Mucosa of gallbladder (tissue), 1 donor: Measurements from ENCODE around the gene CAMTA2. TPM values are rescaled to one million over a fixed set of nuclear protein-coding genes. Genes with fewer than 3 reads are reported as not detected.

Source experiments
- DNase-seq: peaks from one replicate; pipeline ENCODE4 v3.0.0-alpha.2; 2020; ENCODE audit warnings: low spot score
- total RNA-seq: library from RNA; stranded (reverse); gene quantifications from one replicate; pipeline ENCODE4 v1.2.1, GENCODE V29; 2021
- donor health status: DM: no; HTN: no; CAD: no.

CAMTA2 gene
- total RNA-seq, 1 donor from 2014 or later, result 68.0 TPM

DNA sequence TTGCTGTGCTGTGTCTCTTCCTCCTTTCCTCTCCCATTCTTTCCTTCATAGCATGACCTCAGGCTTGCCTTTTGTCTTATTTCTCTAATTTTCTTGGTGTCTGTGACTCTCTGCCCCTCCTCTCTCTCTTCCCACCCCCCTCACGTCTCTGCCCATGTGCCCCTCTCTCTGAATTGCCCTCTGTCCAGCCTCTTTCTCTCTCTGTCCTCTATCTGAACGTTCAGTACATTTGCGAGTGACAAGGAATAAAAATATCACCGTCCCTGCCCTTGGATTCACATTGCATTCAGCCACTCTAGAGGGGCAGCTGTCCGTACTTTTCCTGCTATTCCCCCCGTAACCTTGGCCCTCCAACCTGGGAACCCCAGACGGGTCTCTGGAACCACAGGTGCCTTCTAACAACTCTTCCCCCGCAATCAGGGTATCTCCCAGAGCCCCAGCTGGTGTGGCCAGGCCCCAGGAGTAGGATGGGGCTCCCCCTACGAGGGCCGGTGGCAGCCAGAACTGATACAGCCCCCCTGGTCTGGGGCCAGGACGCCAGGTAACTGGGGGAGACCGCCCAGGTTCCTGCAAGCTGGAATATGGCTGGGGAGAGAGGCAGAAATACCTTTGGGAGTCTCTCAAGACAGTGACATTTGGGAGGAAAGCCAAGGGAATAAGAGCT, 12.1 kb upstream of the CAMTA2 start:
- DNase-seq, result no peak

DNA sequence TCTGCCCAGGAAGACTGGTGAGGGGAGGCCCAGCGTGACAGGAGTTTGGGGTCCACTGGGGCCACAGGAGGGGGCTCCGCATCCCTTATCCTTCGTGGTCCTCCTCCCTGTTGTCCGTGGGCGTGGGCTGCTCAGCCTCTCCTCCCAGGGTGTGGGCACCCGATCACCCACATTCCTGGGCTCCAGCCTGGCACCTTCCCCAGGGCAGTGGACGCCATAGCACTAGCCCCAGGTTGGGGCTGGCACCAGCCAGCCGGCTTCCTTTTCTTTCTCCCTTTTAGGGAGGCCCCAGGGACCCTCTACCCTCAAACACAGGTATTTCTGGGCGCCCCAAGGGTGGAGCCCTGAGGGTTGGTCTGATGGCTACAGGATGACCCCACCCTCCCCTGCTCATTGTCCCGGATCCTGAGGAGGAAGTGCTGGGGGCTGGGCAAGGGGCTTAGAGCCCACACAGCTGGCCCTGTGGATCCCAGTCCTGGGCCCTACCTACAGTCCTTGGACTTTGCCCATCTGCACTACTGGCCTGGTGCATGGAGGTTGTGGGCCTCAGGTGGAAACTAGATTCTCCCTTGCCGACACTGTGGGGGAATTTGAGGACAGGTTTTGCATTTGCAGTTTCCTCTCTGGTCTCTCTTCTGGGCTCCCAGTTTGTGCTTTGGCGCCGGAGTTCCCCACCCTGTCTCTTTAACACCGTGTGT, 11.4 kb upstream of the CAMTA2 start:
- peak; percentile 44 for DNase-seq

DNA sequence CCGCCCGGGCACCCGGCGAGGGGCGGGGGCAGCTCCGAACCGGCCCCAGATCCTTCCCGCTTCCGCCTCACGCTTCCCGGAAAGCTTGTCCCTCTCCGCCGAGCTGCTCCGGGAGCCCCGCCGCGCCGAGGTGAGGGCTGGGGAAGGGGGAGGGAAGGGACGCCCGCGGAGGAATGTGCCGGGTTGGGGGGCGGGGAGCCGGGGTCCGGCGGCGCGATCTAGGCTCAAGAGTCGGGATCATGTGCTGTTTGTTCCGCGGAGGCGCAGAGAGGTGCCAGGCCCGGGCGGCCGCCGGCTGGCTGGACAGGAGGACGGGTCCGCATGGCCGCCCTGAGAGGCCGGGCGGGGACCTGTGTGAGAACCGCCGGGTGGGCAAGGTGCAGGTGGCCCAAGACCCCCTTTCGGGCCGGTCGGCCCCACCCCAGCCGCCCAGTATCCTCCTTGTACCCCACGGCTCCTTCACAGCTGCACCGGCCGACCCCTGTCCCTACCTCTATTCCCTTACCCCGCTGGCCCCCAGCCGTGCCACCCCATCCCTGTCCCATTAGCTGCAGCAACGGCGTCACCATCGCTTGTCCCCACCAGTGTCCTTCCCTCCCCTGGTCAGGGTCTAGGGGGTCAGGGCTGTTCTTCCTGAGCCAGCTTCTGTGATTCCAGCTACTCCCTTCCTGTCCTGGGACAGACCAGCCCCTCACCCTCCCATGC, 10.7 kb upstream of the CAMTA2 start:
- DNase-seq, result peak; percentile 33

DNA sequence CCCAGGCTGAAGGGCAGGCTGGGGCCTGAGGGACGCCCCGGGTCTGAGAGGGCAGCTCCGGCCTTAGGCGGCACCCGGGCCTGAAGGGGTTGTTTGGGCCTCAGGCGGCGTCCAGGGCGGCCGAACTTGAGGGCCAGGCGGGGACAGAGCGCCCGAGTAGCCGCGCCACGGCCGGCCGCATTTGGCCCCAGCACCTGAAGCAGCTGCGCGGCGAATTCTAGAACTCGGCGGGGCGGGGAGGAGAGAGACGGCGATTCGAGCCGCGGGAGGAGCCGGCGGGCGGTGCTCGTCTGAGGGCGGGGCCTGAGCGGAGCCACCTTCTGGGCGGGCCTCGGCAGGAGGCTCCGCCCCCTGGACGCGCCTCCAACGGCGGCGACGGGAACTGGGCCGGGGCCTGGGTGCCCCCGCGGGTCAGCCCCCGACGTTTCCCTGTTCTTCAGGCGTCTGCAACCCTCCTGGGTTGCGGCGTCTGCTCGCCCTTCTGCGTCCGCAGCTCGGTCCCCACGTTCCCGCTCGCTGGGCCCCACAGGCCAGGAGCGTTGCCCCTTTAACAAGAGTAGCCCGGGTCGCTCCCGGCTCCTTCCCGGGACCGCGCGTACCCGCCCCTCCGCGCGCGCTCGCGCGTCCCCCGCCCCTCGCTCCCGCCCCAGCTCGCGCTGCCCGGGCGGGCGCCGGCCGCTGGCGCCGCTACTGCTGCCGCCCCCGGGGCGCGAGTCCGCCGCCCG, 10.0 kb upstream of the CAMTA2 start, which contains the start of the genes INCA1 and KIF1C:
Gene INCA1, minus strand, starts transcription at position 221 of the 725 bp plus-strand sequence. CDS start 3,085 bp downstream, outside the sequence.
Gene KIF1C, plus strand, starts transcription at position 649 of the 725 bp plus-strand sequence. CDS start 2,297 bp downstream, outside the sequence.
- DNase-seq, result peak; percentile 94

DNA sequence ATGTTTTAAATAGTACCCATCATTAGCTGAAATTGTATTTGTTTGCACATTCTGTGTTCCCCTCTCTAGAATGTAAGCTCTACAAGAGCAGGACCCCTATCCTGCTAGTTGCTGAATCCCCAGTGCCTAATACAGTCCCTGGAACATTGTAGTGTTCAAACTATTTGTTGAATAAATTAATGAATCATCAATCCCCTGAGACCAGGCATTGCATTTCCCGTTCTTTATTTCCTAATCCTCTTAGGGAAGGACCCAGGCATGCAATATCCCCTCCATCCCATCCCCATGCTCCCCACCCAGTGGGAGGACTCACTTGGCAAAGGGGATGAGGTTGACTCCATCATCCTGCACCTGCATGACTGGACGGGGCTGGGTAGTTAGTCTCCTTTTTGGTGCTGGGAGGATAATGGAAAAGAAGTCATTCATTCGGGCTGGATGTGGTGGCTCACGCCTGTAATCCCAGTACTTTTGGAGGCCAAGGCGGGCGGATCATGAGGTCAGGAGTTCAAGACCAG, 6.7 kb upstream of the CAMTA2 start:
- DNase-seq, result no peak

DNA sequence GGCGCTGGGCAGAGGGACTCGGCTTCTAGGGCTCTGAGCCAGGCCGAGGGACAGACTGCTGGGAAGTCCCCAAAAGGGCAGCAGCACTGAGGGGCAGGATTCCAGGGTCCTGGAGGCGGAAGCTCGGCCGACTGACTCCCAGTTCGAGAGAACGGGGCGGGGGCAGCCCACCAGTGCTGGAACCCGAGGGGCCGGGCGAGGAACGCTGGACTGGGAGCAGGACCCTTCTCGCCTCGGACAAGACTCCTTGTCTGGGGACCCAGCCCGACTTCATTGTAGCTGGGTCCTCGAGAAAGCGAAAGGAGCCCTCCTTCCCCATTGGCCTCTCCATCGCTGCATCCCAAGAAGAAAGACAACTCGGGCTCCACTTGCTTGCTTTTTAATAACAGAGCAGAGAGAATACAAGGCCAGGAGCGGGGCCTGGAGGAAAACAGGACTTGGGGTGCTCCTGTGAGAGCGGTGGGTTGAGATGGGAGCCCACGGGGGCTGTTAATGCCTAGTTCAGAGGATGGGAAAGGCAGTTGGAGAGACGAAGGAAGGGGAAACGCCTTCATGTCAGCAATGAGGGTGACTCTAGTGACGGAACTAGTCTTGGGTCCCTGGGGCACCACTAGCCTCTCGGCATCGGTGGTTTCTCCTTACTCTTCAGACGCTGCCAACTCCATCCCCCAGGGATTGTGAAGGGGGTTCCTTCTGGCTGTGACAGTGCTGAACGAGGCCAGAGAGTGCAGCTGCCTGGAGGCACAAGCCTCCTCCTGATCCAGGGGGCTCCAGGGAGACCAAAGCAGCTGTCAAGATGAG, 492 bp upstream of the CAMTA2 start:
- DNase-seq, result no peak

DNA sequence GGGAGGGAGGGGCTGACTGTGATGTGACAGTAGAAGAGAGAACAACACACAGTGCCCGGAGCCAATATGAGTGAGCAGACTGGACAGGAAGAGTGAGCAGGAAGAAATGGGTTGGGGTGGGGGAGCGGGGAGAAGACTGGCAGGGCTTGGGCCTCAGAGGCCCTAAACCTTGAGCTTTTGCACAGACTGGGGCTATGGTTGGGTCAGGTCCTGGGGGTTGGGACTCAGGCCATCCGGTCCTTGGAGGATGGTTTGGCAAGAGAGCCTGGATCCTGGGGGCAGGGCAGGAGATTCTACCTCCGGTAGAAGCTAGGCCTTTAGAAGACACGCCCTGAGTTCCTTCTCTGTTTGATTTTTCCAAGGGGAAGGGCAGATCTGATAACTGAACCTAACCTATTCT, 1.1 kb downstream of the CAMTA2 start:
- DNase-seq, result no peak

DNA sequence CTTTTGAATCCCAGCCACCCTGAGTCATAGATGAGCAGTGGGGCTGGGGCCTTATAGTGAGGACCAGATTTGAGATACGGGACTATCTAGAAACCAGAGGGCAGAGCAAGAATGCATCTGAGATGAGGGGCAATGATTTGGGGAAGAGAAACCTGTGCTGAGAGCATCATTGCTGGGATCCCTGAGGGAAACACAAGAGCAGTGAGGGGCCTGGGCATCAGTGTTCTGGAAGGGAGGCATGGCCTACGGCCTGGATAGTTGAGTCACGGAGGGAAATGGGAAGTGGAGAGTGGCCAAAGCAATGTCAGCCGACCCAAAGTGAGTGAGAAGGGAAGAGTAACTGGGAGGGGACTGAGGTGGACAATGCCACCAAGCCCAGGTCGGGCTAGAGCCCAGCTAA, 5.2 kb downstream of the CAMTA2 start:
- DNase-seq, result no peak

DNA sequence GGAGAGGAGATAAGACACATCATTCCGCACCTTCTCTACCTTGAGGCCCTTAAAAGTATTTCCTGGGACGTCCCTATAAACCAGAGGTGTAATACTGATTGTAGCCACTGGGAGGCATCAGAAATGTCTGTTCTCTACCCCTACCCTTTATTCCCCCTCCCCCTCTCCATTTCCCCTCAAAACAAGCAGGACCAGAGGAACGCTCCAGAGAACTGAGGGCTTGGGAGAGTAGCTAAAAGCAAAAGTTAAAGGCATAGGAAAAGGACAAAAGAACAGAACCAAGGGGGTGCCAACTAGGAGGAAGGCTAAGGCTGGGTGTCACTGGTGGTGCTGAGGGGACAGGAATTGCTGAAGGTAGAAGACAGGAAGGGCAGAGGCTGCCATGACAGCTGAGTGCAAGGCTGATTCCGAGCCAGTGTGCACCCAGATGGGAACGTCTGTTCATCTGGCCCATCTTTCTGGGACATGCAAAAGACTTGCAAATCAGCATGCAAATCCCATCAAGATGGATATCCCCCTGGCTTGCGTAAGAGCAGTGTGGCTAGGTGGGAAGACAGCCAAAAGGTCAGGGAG, 6.7 kb downstream of the CAMTA2 start:
- no peak for DNase-seq

DNA sequence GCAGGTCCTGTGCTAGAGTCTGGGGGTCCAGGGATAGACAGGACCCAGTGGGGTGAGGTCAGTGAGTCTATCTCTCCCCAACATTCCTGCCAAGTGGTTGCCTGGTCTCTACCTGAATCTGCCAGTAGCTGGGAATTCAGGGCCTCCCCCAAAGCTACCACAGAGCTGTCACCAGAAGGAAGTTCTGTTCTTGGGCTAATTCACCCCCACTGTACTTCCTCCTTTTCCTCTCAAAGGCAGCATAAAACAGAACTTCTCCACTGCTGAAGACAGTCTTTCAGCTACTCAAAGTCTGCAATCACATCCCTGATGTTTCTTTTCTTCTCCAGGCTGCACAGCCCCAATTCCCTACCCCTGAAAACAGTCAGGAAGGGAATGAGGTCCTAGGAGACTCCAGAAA, 8.7 kb downstream of the CAMTA2 start:
- DNase-seq, result no peak

DNA sequence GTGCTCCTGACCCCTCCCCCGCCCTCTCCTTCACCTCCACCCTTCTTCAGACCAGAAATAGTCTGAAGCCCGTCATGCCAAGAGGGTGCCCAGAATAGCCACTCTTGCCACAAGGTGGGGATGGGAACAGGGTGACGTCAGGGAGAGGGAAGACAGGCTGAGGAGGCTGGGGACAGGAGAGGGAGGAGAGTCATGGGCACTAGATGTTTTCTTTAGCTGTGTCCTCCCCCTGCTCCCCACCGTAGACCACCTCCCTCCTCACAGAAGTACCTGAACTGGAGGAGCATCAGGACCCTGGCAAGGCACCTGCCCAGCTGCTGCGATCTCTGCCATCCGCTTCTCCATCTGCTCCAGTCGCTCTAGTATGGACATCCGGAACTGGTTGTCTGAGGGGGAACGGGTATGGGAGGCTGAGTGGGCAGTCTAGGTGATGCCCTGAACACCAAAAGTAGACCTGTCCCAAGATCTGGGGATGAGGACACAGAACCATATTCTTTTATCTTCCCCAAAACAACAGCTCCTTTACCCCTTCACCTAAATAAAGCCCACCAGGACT, 13.3 kb downstream of the CAMTA2 start:
- no peak for DNase-seq

DNA sequence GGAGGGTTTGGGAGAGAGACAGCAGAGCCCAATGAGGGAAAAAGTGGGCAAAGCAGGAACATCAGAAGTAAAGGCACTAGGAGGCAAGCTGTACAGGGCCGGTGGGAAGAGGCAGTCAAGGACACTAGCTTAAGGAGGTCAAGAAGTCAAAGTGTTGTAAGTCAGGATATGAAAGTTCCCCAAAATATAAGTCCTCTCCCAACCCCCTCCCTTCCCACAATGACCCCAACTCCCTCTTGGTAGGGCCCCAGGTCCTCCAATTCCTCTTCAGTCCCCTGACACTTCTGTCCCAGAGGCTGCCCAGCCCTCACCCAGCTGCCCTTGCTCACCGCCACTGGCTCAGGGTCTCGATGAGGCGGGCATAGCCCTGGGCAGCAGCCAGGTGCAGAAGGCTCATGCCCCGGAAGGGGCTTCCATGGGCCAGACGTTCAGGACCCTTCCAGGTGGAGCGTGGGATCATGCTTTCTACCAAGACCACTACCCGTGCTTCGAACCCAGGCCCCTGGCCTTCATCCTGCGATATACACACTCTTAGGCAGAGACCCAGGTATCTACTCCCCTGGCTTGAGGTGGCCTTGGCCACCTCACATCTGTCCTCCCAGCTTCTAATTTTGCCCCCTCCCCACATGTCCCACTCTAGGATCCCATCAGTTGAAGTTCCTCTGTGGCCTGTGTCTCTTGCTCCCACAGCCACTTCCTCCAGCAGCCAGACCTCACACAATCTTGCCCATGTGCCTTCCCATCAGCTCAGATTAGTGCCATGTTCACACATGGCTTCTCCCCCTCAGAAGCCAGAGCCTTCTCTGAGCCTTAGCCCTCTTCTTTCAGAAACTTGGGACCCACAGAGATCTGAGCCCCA, 14.0 kb downstream of the CAMTA2 start:
- DNase-seq, result no peak

DNA sequence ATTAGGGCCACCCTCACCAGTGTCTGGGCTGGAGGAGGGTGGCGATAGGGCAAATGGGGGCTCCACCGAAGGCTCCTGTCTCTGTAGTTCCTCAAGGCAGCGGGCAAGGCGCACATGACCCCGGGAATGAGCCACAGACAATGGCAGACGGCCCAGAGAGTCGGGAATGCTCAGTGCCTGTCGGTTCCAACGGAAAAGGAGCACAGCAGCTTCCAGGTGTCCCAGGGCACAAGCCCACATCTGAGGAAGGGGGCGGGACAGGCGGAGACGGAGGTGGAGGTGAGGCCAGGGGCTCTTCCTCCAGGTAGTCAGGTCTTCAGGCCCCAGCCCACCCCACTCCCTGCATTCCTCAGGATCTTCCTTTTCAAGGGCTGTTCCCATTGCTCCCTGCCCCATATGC, 14.7 kb downstream of the CAMTA2 start:
- no peak for DNase-seq

DNA sequence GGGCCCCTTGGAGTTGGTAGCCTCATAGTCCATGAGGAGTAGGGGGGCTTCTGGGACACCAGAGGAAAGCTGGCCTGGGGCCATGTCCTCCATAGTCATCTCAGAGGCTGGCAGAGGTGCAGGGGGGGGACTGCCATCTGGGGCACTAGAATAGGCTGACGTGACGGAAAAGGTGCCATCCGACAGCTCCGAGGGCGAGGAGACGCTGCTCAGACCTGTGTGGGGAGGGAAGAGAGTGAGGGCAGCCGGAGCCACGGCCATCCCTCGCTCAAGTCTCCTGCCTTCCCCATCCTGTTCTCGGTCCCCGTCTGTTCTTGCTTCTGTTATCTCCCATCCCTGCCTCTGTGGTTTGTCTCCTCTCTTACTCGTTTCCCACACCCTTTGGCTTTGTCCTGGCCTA, 15.2 kb downstream of the CAMTA2 start:
- DNase-seq, result no peak

DNA sequence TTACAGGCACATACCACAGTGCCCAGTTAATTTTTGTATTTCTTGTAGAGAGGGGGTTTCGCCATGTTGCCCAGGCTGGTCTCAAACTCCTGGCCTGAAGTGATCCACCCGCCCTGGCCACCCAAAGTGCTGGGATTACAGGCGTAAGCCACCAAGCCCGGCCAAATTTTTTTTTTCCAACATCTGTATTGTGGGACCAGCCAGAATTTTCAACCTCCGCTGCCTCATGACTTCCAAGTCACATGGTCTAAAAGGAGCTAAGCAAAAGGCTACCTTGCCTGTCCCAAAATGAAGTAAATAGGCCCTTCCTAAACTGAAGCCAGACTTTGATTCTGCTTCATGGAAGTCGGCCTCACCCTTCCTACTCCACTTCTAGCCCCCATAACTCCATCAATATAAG, 15.6 kb downstream of the CAMTA2 start:
- no peak for DNase-seq

DNA sequence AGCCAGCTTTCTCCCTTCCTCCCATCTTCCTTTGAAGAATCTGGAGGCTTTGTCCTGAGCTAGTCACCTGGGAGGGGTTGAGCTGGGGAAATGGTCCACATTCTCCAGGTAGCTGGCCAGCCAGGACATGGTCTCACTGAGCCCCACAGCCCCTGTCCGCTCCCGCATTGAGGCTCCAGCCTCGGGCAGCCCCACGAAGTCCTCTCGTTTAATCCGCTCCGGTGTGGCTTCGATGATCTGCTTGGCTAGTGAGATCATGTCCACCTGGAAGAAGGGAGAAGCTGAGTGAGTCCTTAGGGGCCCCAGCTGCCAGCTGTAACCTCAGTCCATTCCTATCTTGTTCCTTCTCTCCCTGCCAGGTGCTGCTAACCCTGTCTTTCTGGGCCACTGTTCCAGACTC, 17.2 kb downstream of the CAMTA2 start:
- DNase-seq, result no peak

DNA sequence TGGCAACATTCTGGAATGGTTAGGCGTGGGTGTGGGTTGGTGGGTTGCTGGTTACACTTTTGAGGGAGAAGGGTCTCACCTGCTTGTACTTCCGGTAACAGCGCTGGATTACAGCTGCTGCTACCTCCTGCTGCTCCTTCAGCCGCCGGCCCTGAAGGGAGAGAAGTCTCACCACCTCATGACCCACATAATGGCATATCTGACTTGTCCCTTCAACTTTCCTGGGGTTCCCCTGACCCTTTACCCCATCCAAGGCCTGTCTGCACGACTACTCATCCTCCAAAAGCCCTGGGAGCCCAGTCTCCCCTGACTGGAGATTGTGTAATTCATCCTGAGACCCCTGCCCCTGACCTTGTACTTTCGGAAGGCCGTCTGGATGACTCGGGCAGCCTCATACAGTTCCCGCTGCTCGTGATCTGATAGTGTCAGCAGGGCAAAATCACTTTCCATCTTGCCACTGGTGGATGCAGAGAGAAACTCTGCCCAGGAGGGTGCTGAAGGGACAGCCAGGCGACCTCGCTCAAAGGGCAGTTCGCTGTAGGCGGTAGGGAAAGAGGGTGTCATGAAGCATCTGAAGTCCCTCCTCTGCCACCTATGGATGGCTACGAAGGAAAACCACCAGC, 17.8 kb downstream of the CAMTA2 start:
- no peak for DNase-seq

DNA sequence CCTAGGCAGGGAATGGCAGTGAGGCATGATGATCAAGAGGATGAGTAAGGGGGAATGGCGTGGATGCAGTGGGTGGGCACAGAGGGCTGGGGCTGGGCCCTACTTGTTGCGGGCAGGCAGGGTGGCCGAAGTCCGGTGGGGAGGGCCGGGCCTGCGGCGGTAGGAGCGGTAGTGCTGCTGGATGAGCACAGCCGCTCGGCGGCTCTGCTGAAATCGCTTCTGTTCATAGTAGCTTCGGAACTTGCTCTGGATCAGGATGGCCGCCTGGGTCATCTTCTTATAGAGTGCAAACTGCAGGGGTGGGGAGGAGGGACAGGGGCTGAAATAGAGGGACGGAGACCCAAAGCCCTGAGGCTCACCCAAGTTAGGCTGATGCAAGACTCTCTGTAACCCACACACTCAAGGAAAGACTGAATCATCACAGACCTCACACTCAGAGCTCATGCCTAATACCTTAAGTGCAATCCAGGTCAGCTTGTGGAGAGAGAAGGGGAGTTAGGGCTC, 18.4 kb downstream of the CAMTA2 start:
- no peak for DNase-seq
